GM19452 (cell line): Measurements from ENCODE around the gene NUCB2.

ENCODE experiments used
- ATAC-seq: cut with Tn5 transposase; IDR thresholded peaks from one replicate; pipeline ENCODE4 v1.9.1; 2021; ENCODE audit not compliant: unreplicated experiment

Gene NUCB2

GRCh38 chr11:17379383-17380180 is 103.0 kb downstream of the NUCB2 start:
- no peak for ATAC-seq

GRCh38 chr11:17381156-17381555 is 104.6 kb downstream of the NUCB2 start:
- no peak for ATAC-seq
